Measurements from ENCODE around the gene EVI5. TPM values are rescaled to one million over a fixed set of nuclear protein-coding genes. Genes with fewer than 3 reads are reported as not detected.

EVI5 gene
- total RNA-seq, 1 experiment from 2014 or later: 23.2 TPM

DNA sequence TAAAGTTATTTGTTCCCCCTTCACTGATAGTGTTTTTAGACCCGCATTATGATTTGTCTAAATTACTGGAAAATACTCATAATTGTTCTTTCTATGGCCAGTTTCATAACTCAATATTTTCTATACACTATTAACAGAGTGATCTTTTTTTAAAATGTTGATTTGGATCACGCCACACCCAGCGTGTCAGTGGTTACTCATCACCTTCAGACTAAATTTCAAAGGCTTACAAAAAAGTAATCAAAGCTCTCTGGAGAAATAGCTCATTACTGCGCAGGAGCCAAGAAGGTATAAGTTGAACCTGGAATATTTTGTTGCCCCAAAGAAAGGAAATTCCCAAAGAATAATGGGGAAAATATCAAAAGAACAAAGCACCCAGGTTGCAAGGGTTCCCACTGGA is 104.9 kb downstream of the EVI5 start:
- ChIA-PET POLR2A (no interaction called here), CTCF (no interaction called here)
- Mint-ChIP-seq H3K4me1 (ENCODE audit: insufficient read depth, unreplicated experiment) (peaks cover 12% of the 10 kb centered on the region), H3K4me3 (ENCODE audit: unreplicated experiment) (no peak overlapping the region), H3K27me3 (ENCODE audit: insufficient read depth, unreplicated experiment) (no peaks in the 10 kb centered on the region), H3K9me3 (ENCODE audit: unreplicated experiment) (peaks cover 7% of the 10 kb centered on the region), H3K27ac (ENCODE audit: low read depth, unreplicated experiment) (peak overlapping the region; percentile 29), H3K36me3 (ENCODE audit: insufficient read depth, unreplicated experiment) (peaks cover 5% of the 10 kb centered on the region)
- TF ChIP-seq, protein P1, sequence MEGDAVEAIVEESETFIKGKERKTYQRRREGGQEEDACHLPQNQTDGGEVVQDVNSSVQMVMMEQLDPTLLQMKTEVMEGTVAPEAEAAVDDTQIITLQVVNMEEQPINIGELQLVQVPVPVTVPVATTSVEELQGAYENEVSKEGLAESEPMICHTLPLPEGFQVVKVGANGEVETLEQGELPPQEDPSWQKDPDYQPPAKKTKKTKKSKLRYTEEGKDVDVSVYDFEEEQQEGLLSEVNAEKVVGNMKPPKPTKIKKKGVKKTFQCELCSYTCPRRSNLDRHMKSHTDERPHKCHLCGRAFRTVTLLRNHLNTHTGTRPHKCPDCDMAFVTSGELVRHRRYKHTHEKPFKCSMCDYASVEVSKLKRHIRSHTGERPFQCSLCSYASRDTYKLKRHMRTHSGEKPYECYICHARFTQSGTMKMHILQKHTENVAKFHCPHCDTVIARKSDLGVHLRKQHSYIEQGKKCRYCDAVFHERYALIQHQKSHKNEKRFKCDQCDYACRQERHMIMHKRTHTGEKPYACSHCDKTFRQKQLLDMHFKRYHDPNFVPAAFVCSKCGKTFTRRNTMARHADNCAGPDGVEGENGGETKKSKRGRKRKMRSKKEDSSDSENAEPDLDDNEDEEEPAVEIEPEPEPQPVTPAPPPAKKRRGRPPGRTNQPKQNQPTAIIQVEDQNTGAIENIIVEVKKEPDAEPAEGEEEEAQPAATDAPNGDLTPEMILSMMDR (IDR thresholded peaks at IDR 0.05; ENCODE audit: unreplicated experiment): no peak
- intact Hi-C loops (cut with micrococcal nuclease): no loop called here
- DNase-seq (ENCODE audit: unreplicated experiment): no peak
- BruUV-seq (replicated peaks): no TSS peak

DNA sequence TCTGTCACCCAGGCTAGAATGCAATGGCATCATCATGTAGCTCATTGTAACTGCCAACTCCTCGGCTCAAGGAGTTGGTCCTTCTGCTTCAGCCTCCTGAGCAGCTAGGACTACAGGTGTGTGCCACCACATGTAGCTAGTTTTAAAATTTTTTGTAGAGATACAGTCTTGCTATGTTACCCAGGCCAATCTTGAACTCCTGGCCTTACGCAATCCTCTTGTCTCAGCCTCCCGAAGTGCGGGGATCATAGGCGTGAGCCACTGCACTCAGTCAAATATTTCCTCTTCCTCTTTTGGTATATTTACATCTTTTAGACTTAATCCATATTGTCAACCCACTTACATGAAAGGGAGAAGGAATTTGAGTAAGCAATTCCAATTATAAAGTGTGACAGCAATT is 121.1 kb downstream of the EVI5 start:
- H3K27me3 Mint-ChIP-seq (ENCODE audit: insufficient read depth, unreplicated experiment): no peaks in the 10 kb centered on the region
- TF ChIP-seq, protein P1 (IDR thresholded peaks at IDR 0.05; ENCODE audit: unreplicated experiment): no peak
- no peaks in the 10 kb centered on the region for H3K9me3 Mint-ChIP-seq (ENCODE audit: unreplicated experiment)
- ChIA-PET POLR2A (no interaction called here), CTCF (interaction anchor here (1.1 kb wide), 1 partner anchor 28 kb away, joined by 3 read pairs; no protein-coding TSS in a partner anchor)
- no TSS peak for BruUV-seq (replicated peaks)
- no peak overlapping the region for H3K4me3 Mint-ChIP-seq (ENCODE audit: unreplicated experiment)
- peaks cover 13% of the 10 kb centered on the region for H3K36me3 Mint-ChIP-seq (ENCODE audit: insufficient read depth, unreplicated experiment)
- DNase-seq (ENCODE audit: unreplicated experiment): no peak
- intact Hi-C loops (cut with micrococcal nuclease): no loop called here
- H3K4me1 Mint-ChIP-seq (ENCODE audit: insufficient read depth, unreplicated experiment): no peaks in the 10 kb centered on the region
- H3K27ac Mint-ChIP-seq (ENCODE audit: low read depth, unreplicated experiment): no peak overlapping the region

DNA sequence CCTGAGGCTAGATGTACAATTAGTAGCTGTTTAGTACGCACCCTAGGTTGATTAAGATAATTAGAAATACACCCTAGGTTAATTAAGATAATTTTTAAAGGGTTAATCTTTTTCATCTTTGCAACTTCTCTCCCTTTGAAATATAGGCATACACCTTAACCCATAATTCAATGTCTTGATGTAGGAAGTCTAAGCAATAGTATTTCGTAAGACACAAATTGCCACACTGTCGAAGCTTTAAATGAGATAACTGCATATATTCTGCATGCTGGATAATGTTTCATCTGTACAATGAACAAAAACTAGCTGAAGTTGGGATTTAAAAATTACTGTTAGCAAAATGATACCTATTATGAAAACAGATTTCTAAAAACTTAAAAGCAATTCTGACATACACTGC is 122.9 kb downstream of the EVI5 start:
- peak; percentile 1 for DNase-seq (ENCODE audit: unreplicated experiment)
- no peaks in the 10 kb centered on the region for H3K4me1 Mint-ChIP-seq (ENCODE audit: insufficient read depth, unreplicated experiment)

DNA sequence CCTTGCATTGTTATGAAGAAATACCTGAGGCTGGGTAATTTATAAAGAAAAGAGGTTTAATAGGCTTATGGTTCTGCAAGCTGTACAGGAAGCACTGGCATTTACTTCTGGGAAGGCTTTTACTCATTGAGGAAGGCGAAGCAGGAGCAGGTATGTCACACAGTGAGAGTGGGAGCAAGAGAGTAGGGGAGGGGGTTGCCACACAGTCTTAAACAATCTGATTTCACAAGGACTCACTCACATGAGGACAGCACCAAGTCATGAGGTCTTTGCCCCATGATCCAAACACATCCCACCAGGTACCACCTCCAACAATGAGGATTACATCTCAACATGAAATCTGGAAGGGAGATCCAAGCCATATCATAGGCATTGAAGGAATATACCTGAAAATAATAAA is 127.2 kb downstream of the EVI5 start:
- H3K4me1 Mint-ChIP-seq (ENCODE audit: insufficient read depth, unreplicated experiment): no peaks in the 10 kb centered on the region
- no peaks in the 10 kb centered on the region for H3K27me3 Mint-ChIP-seq (ENCODE audit: insufficient read depth, unreplicated experiment)
- TF ChIP-seq, protein P1 (IDR thresholded peaks at IDR 0.05; ENCODE audit: unreplicated experiment): no peak
- no TSS peak for BruUV-seq (replicated peaks)
- ChIA-PET POLR2A (interaction anchor here (0.6 kb wide), 1 partner anchor 13 kb away, joined by 4 read pairs; no protein-coding TSS in a partner anchor), CTCF (no interaction called here)
- H3K4me3 Mint-ChIP-seq (ENCODE audit: unreplicated experiment): no peak overlapping the region
- H3K9me3 Mint-ChIP-seq (ENCODE audit: unreplicated experiment): peaks cover 27% of the 10 kb centered on the region
- intact Hi-C loops (cut with micrococcal nuclease): no loop called here
- no peak for DNase-seq (ENCODE audit: unreplicated experiment)
- no peak overlapping the region for H3K27ac Mint-ChIP-seq (ENCODE audit: low read depth, unreplicated experiment)
- H3K36me3 Mint-ChIP-seq (ENCODE audit: insufficient read depth, unreplicated experiment): peaks cover 35% of the 10 kb centered on the region

More for the DNA sequence above, 122.9 kb downstream of the EVI5 start:
- Mint-ChIP-seq H3K27ac (ENCODE audit: low read depth, unreplicated experiment) (no peak overlapping the region), H3K4me3 (ENCODE audit: unreplicated experiment) (no peak overlapping the region), H3K27me3 (ENCODE audit: insufficient read depth, unreplicated experiment) (no peaks in the 10 kb centered on the region), H3K36me3 (ENCODE audit: insufficient read depth, unreplicated experiment) (peaks cover 16% of the 10 kb centered on the region), H3K9me3 (ENCODE audit: unreplicated experiment) (peaks cover 7% of the 10 kb centered on the region)
- POLR2A ChIA-PET: no interaction called here
- no TSS peak for BruUV-seq (replicated peaks)
- CTCF ChIA-PET: interaction anchor here (0.6 kb wide), 1 partner anchor 8 kb away, joined by 4 read pairs; no protein-coding TSS in a partner anchor
- TF ChIP-seq, protein P1 (IDR thresholded peaks at IDR 0.05; ENCODE audit: unreplicated experiment): no peak
- intact Hi-C loops (cut with micrococcal nuclease): no loop called here
